SK-N-SH (cell line): Measurements from ENCODE around the gene TMEM243.

Experiments used
- CHD2 ChIP-seq: fragments of 150-350 bp; IDR thresholded peaks from 2 replicates; pipeline ENCODE4 v1.6.1; 2018; ENCODE audit warnings: low read length; ENCODE audit not compliant: partially characterized antibody
- CTCF ChIP-seq: fragments of 200-600 bp; sonication (generic); IDR thresholded peaks from 2 replicates; pipeline ENCODE4 v1.6.1; 2017; ENCODE audit warnings: antibody characterized with exemption, mild to moderate bottlenecking, moderate library complexity
- EP300 ChIP-seq, 2 experiments: IDR thresholded peaks; 2 replicates each; pipeline versions ENCODE4 v1.4.0 to v1.6.1; 2012; ENCODE audit warnings: borderline replicate concordance in 1 of 2, low read depth in 1 of 2, low read length in 1 of 2
- FOSL2 ChIP-seq: IDR thresholded peaks from 2 replicates; pipeline ENCODE4 v1.4.0; 2012; ENCODE audit warnings: low read depth, mild to moderate bottlenecking, moderate library complexity, borderline replicate concordance
- GABPA ChIP-seq: IDR thresholded peaks from 2 replicates; pipeline ENCODE4 v1.4.0; 2012; ENCODE audit warnings: low read depth, mild to moderate bottlenecking
- MEF2A ChIP-seq: IDR thresholded peaks from 2 replicates; pipeline ENCODE4 v1.4.0; 2012; ENCODE audit warnings: low read depth, borderline replicate concordance
- MXI1 ChIP-seq: IDR thresholded peaks from 2 replicates; pipeline ENCODE4 v1.6.1; 2012; ENCODE audit warnings: mild to moderate bottlenecking, low read depth, low read length, improper control_type of control experiment
- PBX3 ChIP-seq: IDR thresholded peaks from 2 replicates; pipeline ENCODE4; 2012
- POLR2AphosphoS5 ChIP-seq: IDR thresholded peaks from 2 replicates; pipeline ENCODE4 v1.6.1; 2012; ENCODE audit warnings: low read depth, low read length
- RAD21 ChIP-seq: IDR thresholded peaks from 2 replicates; pipeline ENCODE4 v1.6.1; 2012; ENCODE audit warnings: mild to moderate bottlenecking, low read length
- REST ChIP-seq: IDR thresholded peaks from 2 replicates; pipeline ENCODE4 v1.6.1; 2012; ENCODE audit warnings: mild to moderate bottlenecking, low read depth, low read length, moderate library complexity
- RFX5 ChIP-seq: IDR thresholded peaks from 2 replicates; pipeline ENCODE4 v1.6.1; 2012; ENCODE audit warnings: mild to moderate bottlenecking, improper control_type of control experiment, low read length
- YY1 ChIP-seq: IDR thresholded peaks from 2 replicates; pipeline ENCODE4 v1.4.0; 2012; ENCODE audit warnings: low read depth, mild to moderate bottlenecking
- TF ChIP-seq, protein P1 (sequence below): IDR thresholded peaks from 2 replicates; pipeline ENCODE4 v1.4.0; 2012; ENCODE audit warnings: low read depth

GRCh38 chr7:87202705-87203104 is 16.8 kb downstream of the TMEM243 start:
- TF ChIP-seq CTCF (no peak), REST (no peak), PBX3 (no peak), EP300 (IDR thresholded peaks at IDR 0.05; ENCODE audit: borderline replicate concordance in 1 of 2, low read depth in 1 of 2, low read length in 1 of 2) (no peak), RAD21 (no peak), POLR2AphosphoS5 (no peak), MXI1 (no peak), YY1 (no peak), CHD2 (no peak), FOSL2 (no peak), GABPA (no peak), RFX5 (no peak), MEF2A (no peak)
- TF ChIP-seq, protein P1, sequence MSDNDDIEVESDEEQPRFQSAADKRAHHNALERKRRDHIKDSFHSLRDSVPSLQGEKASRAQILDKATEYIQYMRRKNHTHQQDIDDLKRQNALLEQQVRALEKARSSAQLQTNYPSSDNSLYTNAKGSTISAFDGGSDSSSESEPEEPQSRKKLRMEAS = no peak
